Thyroid gland (tissue), 4 donors: ENCODE results near the gene AADACL4. TPM values are rescaled to one million over a fixed set of nuclear protein-coding genes. Genes with fewer than 3 reads are reported as not detected.

ENCODE experiments used
- DNase-seq, 2 donors: peaks; one replicate each; pipeline ENCODE4 v3.0.0-alpha.2; 2019
- H3K27ac ChIP-seq, 3 donors: fragments of 200-600 bp; sonication (generic); 1 replicate in 2 of 3; 2 replicates in 1 of 3; pipeline ENCODE4 v1.5.1; 2016 to 2019; ENCODE audit warnings: mild to moderate bottlenecking in 1 of 3, moderate library complexity in 1 of 3
- H3K27me3 ChIP-seq: fragments of 200-600 bp; sonication (generic); one replicate; pipeline ENCODE4 v1.5.1; 2019
- H3K36me3 ChIP-seq, 2 donors: fragments of 200-600 bp; sonication (generic); one replicate each; pipeline ENCODE4 v1.5.1; 2016 to 2019
- H3K4me1 ChIP-seq, 2 donors: fragments of 200-600 bp; sonication (generic); one replicate each; pipeline ENCODE4 v1.5.1; 2017 to 2019
- H3K4me3 ChIP-seq, 3 donors: fragments of 200-600 bp; sonication (generic); replicated peaks in 1 of 3; 1 replicate in 2 of 3; 2 replicates in 1 of 3; pipeline ENCODE4 v1.5.1; 2016; ENCODE audit warnings: mild to moderate bottlenecking in 1 of 3
- H3K9me3 ChIP-seq: fragments of 200-600 bp; sonication (generic); one replicate; pipeline ENCODE4 v1.5.1; 2017
- CTCF ChIP-seq, 6 experiments: fragments of 200-600 bp in 3 of 6; fragments of 450-650 bp in 3 of 6; sonication (generic) in 3 of 6; IDR thresholded peaks; one replicate each; pipeline ENCODE4 v1.5.1; 2016 to 2019; ENCODE audit warnings: antibody characterized with exemption in 6 of 6, mild to moderate bottlenecking in 2 of 6, inconsistent platforms in 1 of 6, moderate library complexity in 1 of 6
- POLR2A ChIP-seq, 2 donors: fragments of 450-650 bp; IDR thresholded peaks; one replicate each; pipeline ENCODE4 v1.6.1; 2017; ENCODE audit warnings: antibody characterized with exemption in 2 of 2, mild to moderate bottlenecking in 2 of 2, moderate library complexity in 1 of 2
- WGBS, 2 donors: methylation state at CpG; one replicate each; pipeline ENCODE4 v1.1.5; 2017; 5-methylcytosine and 5-hydroxymethylcytosine counted together
- intact Hi-C: fragments of 100-400 bp; cut with DNase I; formaldehyde crosslinking; loops from one replicate; pipeline ENCODE4 v1.15.1; 2023
- total RNA-seq, 4 donors: library from RNA; depleted of rRNA; stranded (reverse); fragments of >200 nt; gene quantifications; one replicate each; pipeline ENCODE4 v1.2.3, GENCODE V29; 2016

The AADACL4 gene
- total RNA-seq, 4 donors from 2014 or later = not detected

GRCh38 chr1:12609469-12610003 lies 34.3 kb upstream of the AADACL4 start:
- 83 to 90% methylated on average over 5 of the region's 5 CpGs for WGBS, 2 donors
- H3K27me3 ChIP-seq = no peaks in the 10 kb centered on the region
- TF ChIP-seq POLR2A (IDR thresholded peaks at IDR 0.05) = no peak
- no peak for TF ChIP-seq CTCF (IDR thresholded peaks at IDR 0.05)
- H3K4me1 ChIP-seq = peaks cover 12 to 46% of the 10 kb centered on the region in 2 donors
- DNase-seq = no peak
- no peaks in the 10 kb centered on the region for H3K9me3 ChIP-seq
- intact Hi-C loops = no loop called here
- H3K4me3 ChIP-seq = no peak overlapping the region
- peaks cover 11 to 16% of the 10 kb centered on the region in 2 donors for H3K36me3 ChIP-seq
- H3K27ac ChIP-seq = peak overlapping the region in 1 of 3 donors; percentile 12

- peaks cover 11 to 16% of the 10 kb centered on the region in 2 donors for H3K36me3 ChIP-seq
- no peak overlapping the region for H3K4me3 ChIP-seq
- H3K4me1 ChIP-seq = peaks cover 21 to 44% of the 10 kb centered on the region in 2 donors
- 92 to 95% methylated on average over 7 of the region's 7 CpGs for WGBS, 2 donors
- DNase-seq = no peak
- TF ChIP-seq POLR2A (IDR thresholded peaks at IDR 0.05) (no peak), CTCF (IDR thresholded peaks at IDR 0.05) (no peak)
- no peak overlapping the region for H3K27ac ChIP-seq
- no peaks in the 10 kb centered on the region for H3K27me3 ChIP-seq
- H3K9me3 ChIP-seq = no peaks in the 10 kb centered on the region
- intact Hi-C loops = no loop called here
Observed at GRCh38 chr1:12610305-12610935, 33.5 kb upstream of the AADACL4 start.

DNA sequence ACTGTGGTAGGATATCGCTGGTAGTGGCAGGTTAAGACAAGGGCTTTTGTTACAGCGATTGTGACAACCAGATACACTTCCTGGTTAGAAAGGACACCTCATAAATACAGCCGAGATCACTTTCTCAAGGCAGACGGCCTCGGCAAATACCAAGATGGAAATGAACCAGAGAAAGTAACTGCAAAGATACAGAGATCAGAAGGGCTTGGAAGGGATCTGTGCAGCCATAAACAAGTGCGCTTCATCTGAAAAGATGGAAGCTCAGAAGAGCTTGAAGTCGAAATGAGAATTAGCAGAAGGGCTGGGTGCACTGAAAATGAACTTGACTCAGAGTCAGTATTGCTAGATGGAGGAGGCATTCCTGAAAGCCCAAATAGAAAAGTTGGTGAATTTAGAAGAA lies 32.9 kb upstream of the AADACL4 start:
- Histone ChIP-seq H3K27me3 (no peaks in the 10 kb centered on the region), H3K27ac (no peak overlapping the region), H3K36me3 (peaks cover 11 to 16% of the 10 kb centered on the region in 2 donors), H3K4me3 (no peak overlapping the region), H3K9me3 (no peaks in the 10 kb centered on the region), H3K4me1 (peaks cover 25 to 44% of the 10 kb centered on the region in 2 donors)
- intact Hi-C loops = no loop called here
- TF ChIP-seq POLR2A (IDR thresholded peaks at IDR 0.05) = no peak
- no peak for DNase-seq
- 86 to 92% methylated on average over 7 of the region's 7 CpGs for WGBS, 2 donors

DNA sequence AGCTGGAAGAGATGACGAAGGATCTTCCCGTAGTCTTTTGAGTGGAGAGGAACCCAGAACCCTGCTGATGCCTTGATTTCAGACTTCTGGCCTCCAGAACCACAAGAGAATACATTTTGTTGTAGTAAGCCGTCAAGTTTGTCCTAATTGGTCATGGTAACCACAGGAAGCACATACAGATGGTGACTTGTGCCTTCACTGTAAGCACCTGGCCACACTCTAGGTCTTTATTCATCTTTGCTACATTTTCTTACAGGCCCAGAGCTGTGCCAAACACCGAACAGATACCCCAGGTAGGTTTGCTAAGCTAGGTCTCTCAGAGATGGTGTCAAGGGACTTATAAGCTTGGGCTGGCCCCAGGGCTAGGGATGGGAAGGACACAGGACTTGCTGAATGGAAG lies 30.7 kb upstream of the AADACL4 start:
- no peak for DNase-seq
- intact Hi-C loops = no loop called here
- Histone ChIP-seq H3K36me3 (peaks cover 11 to 16% of the 10 kb centered on the region in 2 donors), H3K27me3 (no peaks in the 10 kb centered on the region), H3K4me1 (peaks cover 25 to 44% of the 10 kb centered on the region in 2 donors), H3K4me3 (no peak overlapping the region), H3K9me3 (no peaks in the 10 kb centered on the region), H3K27ac (peak overlapping the region; percentile 11 to 99 (median 99))
- TF ChIP-seq POLR2A (IDR thresholded peaks at IDR 0.05) (no peak), CTCF (IDR thresholded peaks at IDR 0.05) (no peak)
- 87 to 89% methylated on average over 4 of the region's 4 CpGs for WGBS, 2 donors

GRCh38 chr1:12614402-12615158 lies 29.3 kb upstream of the AADACL4 start:
- Histone ChIP-seq H3K4me1 (peaks cover 33 to 49% of the 10 kb centered on the region in 2 donors), H3K9me3 (no peaks in the 10 kb centered on the region), H3K27me3 (no peaks in the 10 kb centered on the region), H3K36me3 (peaks cover 11 to 16% of the 10 kb centered on the region in 2 donors), H3K27ac (peak overlapping the region; percentile 99), H3K4me3 (peak overlapping the region in 1 of 3 donors; percentile 80)
- TF ChIP-seq POLR2A (IDR thresholded peaks at IDR 0.05) (no peak), CTCF (IDR thresholded peaks at IDR 0.05) (no peak)
- DNase-seq = peak in 1 of 2 donors; percentile 23
- intact Hi-C loops = no loop called here
- 78 to 89% methylated on average over 7 of the region's 7 CpGs for WGBS, 2 donors
